Smooth muscle cell (in vitro differentiated cells): ENCODE measurements around the gene C10orf90. TPM values are rescaled to one million over a fixed set of nuclear protein-coding genes. Genes with fewer than 3 reads are reported as not detected.

Experiments
- DNase-seq: peaks from one replicate; lab custom pipeline; 2025; ENCODE audit not compliant: unreplicated experiment; lab: John Stamatoyannopoulos, UW
- H2AFZ ChIP-seq: fragments of 200-600 bp; sonication (generic); 2 replicates; pipeline ENCODE4 v1.6.0; 2016; ENCODE audit warnings: antibody characterized with exemption, low read depth, mild to moderate bottlenecking
- H3F3A ChIP-seq: fragments of 200-600 bp; sonication (generic); 2 replicates; pipeline ENCODE4 v1.6.0; 2017; ENCODE audit warnings: antibody characterized with exemption, low read depth
- H3K27ac ChIP-seq: fragments of 200-600 bp; sonication (generic); 2 replicates; pipeline ENCODE4 v1.5.1; 2016; ENCODE audit warnings: low read depth, mild to moderate bottlenecking
- H3K27me3 ChIP-seq: fragments of 200-600 bp; sonication (generic); 2 replicates; pipeline ENCODE4 v1.6.1; 2016; ENCODE audit warnings: low read depth, mild to moderate bottlenecking
- H3K36me3 ChIP-seq: fragments of 200-600 bp; sonication (generic); 2 replicates; pipeline ENCODE4 v1.5.1; 2016; ENCODE audit warnings: low read depth
- H3K4me1 ChIP-seq: fragments of 200-600 bp; sonication (generic); 2 replicates; pipeline ENCODE4 v1.5.1; 2016; ENCODE audit warnings: low read depth
- H3K4me2 ChIP-seq: fragments of 200-600 bp; sonication (generic); 2 replicates; pipeline ENCODE4 v1.6.0; 2016; ENCODE audit warnings: mild to moderate bottlenecking
- H3K4me3 ChIP-seq: fragments of 200-600 bp; sonication (generic); 2 replicates; pipeline ENCODE4 v1.5.1; 2016; ENCODE audit warnings: mild to moderate bottlenecking
- H3K79me2 ChIP-seq: fragments of 200-600 bp; sonication (generic); 2 replicates; pipeline ENCODE4 v1.6.0; 2016; ENCODE audit warnings: low read depth, mild to moderate bottlenecking
- H3K9ac ChIP-seq: fragments of 200-600 bp; sonication (generic); 2 replicates; pipeline ENCODE4 v1.6.0; 2016; ENCODE audit warnings: low read depth
- H3K9me3 ChIP-seq: fragments of 200-600 bp; sonication (generic); replicated peaks from 2 replicates; pipeline ENCODE4 v1.5.1; 2016; ENCODE audit warnings: low read depth
- H4K20me1 ChIP-seq: fragments of 200-600 bp; sonication (generic); 2 replicates; pipeline ENCODE4 v1.6.0; 2016; ENCODE audit warnings: low read depth
- WGBS: methylation state at CpG from one replicate; pipeline ENCODE4 v1.1.7; 2016; ENCODE audit warnings: low lambda C conversion rate; 5-methylcytosine and 5-hydroxymethylcytosine counted together
- polyA plus RNA-seq: library from polyadenylated mRNA; unstranded; fragments of >200 nt; fragmentation: Nextera tagmentation; extraction: Ambion mirVana; gene quantifications from 2 replicates; pipeline ENCODE4 v1.2.1, GENCODE V29; 2016
- total RNA-seq: library from RNA; depleted of rRNA; stranded (reverse); fragments of >200 nt; gene quantifications from 2 replicates; pipeline ENCODE4 v1.2.3, GENCODE V29; 2014
- TF ChIP-seq, protein P1 (sequence below): fragments of 200-600 bp; sonication (generic); IDR thresholded peaks from 2 replicates; pipeline ENCODE4 v1.5.1; 2017; ENCODE audit warnings: borderline replicate concordance, mild to moderate bottlenecking, antibody characterized with exemption; ENCODE audit not compliant: insufficient read depth, poor library complexity, severe bottlenecking

The C10orf90 gene
- total and polyA plus RNA-seq, 2 experiments from 2014 or later = 0.10 to 1.8 TPM

DNA sequence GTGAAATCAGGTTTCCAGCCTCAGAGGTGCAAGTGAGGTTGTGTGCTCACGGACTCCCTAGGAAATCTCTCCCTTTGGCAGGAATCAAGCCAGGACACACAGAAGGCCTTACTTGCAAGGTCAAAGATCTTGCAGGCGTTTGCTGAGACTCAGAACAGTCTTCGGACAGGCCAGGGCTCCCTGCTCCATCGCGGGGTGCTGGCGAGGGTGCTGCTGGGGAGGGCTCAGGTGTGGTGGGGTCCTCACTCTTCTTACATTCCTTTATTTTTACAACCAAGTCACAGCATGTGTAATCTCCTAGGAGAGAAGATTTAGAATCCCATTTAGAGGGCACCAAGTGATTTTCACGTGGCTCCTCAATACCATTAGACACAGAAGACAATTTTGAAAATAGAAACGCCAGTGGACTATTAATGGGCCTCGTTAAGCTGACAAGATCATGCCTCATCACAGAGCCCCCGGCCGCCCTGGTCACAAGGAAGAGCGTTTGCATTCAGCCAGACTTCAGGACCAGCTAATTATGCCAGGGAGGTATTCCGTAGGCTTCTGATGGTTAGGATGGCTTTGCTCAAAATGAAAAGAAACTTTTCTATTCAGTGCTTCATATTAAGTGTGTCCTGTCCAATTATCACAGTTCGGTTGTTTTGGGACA is 209.1 kb downstream of the C10orf90 start:
- no peak for DNase-seq
- WGBS = 94% methylated on average over 14 of the region's 14 CpGs
- Histone ChIP-seq H3K4me2 (no peak overlapping the region), H3K79me2 (no peaks in the 10 kb centered on the region), H3K27ac (no peak overlapping the region), H4K20me1 (no peaks in the 10 kb centered on the region), H3K9ac (no peak overlapping the region), H3K9me3 (no peaks in the 10 kb centered on the region), H3F3A (no peaks in the 10 kb centered on the region), H2AFZ (no peak overlapping the region), H3K36me3 (no peaks in the 10 kb centered on the region), H3K4me3 (no peak overlapping the region), H3K27me3 (no peaks in the 10 kb centered on the region), H3K4me1 (no peaks in the 10 kb centered on the region)
- TF ChIP-seq, protein P1, sequence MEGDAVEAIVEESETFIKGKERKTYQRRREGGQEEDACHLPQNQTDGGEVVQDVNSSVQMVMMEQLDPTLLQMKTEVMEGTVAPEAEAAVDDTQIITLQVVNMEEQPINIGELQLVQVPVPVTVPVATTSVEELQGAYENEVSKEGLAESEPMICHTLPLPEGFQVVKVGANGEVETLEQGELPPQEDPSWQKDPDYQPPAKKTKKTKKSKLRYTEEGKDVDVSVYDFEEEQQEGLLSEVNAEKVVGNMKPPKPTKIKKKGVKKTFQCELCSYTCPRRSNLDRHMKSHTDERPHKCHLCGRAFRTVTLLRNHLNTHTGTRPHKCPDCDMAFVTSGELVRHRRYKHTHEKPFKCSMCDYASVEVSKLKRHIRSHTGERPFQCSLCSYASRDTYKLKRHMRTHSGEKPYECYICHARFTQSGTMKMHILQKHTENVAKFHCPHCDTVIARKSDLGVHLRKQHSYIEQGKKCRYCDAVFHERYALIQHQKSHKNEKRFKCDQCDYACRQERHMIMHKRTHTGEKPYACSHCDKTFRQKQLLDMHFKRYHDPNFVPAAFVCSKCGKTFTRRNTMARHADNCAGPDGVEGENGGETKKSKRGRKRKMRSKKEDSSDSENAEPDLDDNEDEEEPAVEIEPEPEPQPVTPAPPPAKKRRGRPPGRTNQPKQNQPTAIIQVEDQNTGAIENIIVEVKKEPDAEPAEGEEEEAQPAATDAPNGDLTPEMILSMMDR = no peak

GRCh38 chr10:126459878-126460481 is 210.5 kb downstream of the C10orf90 start:
- 68% methylated on average over 6 of the region's 6 CpGs for WGBS
- Histone ChIP-seq H3K4me3 (no peak overlapping the region), H3K9ac (no peak overlapping the region), H3K9me3 (no peaks in the 10 kb centered on the region), H3K36me3 (no peaks in the 10 kb centered on the region), H3F3A (no peaks in the 10 kb centered on the region), H3K79me2 (no peaks in the 10 kb centered on the region), H3K4me1 (no peaks in the 10 kb centered on the region), H3K4me2 (no peak overlapping the region), H4K20me1 (no peaks in the 10 kb centered on the region), H3K27ac (no peak overlapping the region), H3K27me3 (no peaks in the 10 kb centered on the region), H2AFZ (no peak overlapping the region)
- DNase-seq = no peak
- TF ChIP-seq, protein P1 = no peak

- Histone ChIP-seq H3K27me3 (no peaks in the 10 kb centered on the region), H2AFZ (no peak overlapping the region), H3K36me3 (no peaks in the 10 kb centered on the region), H3K9ac (no peak overlapping the region), H3K4me3 (no peak overlapping the region), H3K4me2 (no peak overlapping the region), H3K27ac (no peak overlapping the region), H4K20me1 (no peaks in the 10 kb centered on the region), H3K4me1 (no peaks in the 10 kb centered on the region), H3F3A (no peaks in the 10 kb centered on the region), H3K79me2 (no peaks in the 10 kb centered on the region), H3K9me3 (no peaks in the 10 kb centered on the region)
- TF ChIP-seq, protein P1 = no peak
- DNase-seq = no peak
- 85% methylated on average over 20 of the region's 20 CpGs for WGBS
Observed at GRCh38 chr10:126459032-126459831, 211.3 kb downstream of the C10orf90 start.
